Uterus (tissue), 2 donors: ENCODE results near the gene ZNF813.

Experiments
- POLR2A ChIP-seq, 2 donors: fragments of 450-650 bp; IDR thresholded peaks; one replicate each; pipeline ENCODE4 v1.6.1; 2016; ENCODE audit warnings: antibody characterized with exemption in 2 of 2, mild to moderate bottlenecking in 1 of 2, moderate library complexity in 1 of 2
- TF ChIP-seq, protein P1 (sequence below), 4 experiments: fragments of 200-600 bp in 2 of 4; fragments of 450-650 bp in 2 of 4; sonication (generic) in 2 of 4; IDR thresholded peaks; one replicate each; pipeline ENCODE4 v1.5.1; 2016 to 2019; ENCODE audit warnings: antibody characterized with exemption in 4 of 4, mild to moderate bottlenecking in 2 of 4, moderate library complexity in 1 of 4

DNA sequence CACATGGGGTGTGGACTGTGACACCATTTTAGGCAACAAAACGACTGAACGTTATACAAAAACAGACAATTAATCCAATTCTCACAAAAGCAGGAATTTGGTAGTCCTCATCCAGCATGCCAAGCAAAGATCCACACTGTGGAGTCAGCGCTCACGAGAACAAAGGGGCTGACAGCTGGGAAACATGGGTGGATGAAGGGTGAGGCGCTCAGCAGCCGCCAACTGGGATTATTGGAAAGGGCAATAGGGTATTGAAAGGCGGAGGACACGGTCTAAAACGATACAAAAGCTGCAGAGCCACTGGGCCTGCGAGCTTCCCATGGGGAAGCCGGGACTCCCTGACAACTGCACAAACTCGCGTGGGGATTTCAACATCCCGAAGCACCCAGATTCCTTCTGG lies 4.7 kb upstream of the ZNF813 start:
- TF ChIP-seq, protein P1, sequence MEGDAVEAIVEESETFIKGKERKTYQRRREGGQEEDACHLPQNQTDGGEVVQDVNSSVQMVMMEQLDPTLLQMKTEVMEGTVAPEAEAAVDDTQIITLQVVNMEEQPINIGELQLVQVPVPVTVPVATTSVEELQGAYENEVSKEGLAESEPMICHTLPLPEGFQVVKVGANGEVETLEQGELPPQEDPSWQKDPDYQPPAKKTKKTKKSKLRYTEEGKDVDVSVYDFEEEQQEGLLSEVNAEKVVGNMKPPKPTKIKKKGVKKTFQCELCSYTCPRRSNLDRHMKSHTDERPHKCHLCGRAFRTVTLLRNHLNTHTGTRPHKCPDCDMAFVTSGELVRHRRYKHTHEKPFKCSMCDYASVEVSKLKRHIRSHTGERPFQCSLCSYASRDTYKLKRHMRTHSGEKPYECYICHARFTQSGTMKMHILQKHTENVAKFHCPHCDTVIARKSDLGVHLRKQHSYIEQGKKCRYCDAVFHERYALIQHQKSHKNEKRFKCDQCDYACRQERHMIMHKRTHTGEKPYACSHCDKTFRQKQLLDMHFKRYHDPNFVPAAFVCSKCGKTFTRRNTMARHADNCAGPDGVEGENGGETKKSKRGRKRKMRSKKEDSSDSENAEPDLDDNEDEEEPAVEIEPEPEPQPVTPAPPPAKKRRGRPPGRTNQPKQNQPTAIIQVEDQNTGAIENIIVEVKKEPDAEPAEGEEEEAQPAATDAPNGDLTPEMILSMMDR (IDR thresholded peaks at IDR 0.05): no peak
- no peak for TF ChIP-seq POLR2A (IDR thresholded peaks at IDR 0.05)
